Measurements from ENCODE around the gene PRIMPOL. TPM values are rescaled to one million over a fixed set of nuclear protein-coding genes. Genes with fewer than 3 reads are reported as not detected.
"Not testable (repeated sequence)": the region's sequence is repeated elsewhere in the genome, so short reads cannot be mapped to it uniquely, and the experiment has no call there.

PRIMPOL gene
- polyA plus RNA-seq, 1 experiment, result 12.2 TPM

GRCh38 chr4:184621518-184621917 lies 28.0 kb upstream of the PRIMPOL start:
- Histone ChIP-seq H3K27ac (ENCODE audit: low read depth, low read length) (no peak overlapping the region), H3K9me3 (ENCODE audit: control insufficient read depth, insufficient read depth, low read length) (no peaks in the 10 kb centered on the region), H3K4me3 (ENCODE audit: low read depth, low read length) (no peak overlapping the region), H3K27me3 (ENCODE audit: control insufficient read depth, insufficient read depth, low read length) (no peaks in the 10 kb centered on the region)
- POLR2A ChIA-PET, result no interaction called here
- CTCF ChIA-PET, result no interaction called here
- no peak for TF ChIP-seq CTCF (IDR thresholded peaks at IDR 0.05; ENCODE audit: low read depth, low read length)
- no peak for DNase-seq (ENCODE audit: low read depth, low spot score)

GRCh38 chr4:184624504-184624903 lies 25.0 kb upstream of the PRIMPOL start:
- H3K9me3 ChIP-seq (ENCODE audit: control insufficient read depth, insufficient read depth, low read length); H3K27me3 ChIP-seq (ENCODE audit: control insufficient read depth, insufficient read depth, low read length); DNase-seq (ENCODE audit: low read depth, low spot score); POLR2A ChIA-PET; CTCF ChIA-PET; H3K27ac ChIP-seq (ENCODE audit: low read depth, low read length); H3K4me3 ChIP-seq (ENCODE audit: low read depth, low read length): not testable (repeated sequence)

- ChIA-PET POLR2A (no interaction called here), CTCF (no interaction called here)
- no peaks in the 10 kb centered on the region for H3K9me3 ChIP-seq (ENCODE audit: control insufficient read depth, insufficient read depth, low read length)
- no peak overlapping the region for H3K27ac ChIP-seq (ENCODE audit: low read depth, low read length)
- H3K4me3 ChIP-seq (ENCODE audit: low read depth, low read length), result no peak overlapping the region
- TF ChIP-seq CTCF (IDR thresholded peaks at IDR 0.05; ENCODE audit: low read depth, low read length), result no peak
- no peaks in the 10 kb centered on the region for H3K27me3 ChIP-seq (ENCODE audit: control insufficient read depth, insufficient read depth, low read length)
- DNase-seq (ENCODE audit: low read depth, low spot score), result no peak
These were observed 24.5 kb upstream of the PRIMPOL start for GRCh38 chr4:184624972-184625554.

GRCh38 chr4:184625783-184626596 lies 23.5 kb upstream of the PRIMPOL start:
- DNase-seq (ENCODE audit: low read depth, low spot score); H3K27me3 ChIP-seq (ENCODE audit: control insufficient read depth, insufficient read depth, low read length); H3K27ac ChIP-seq (ENCODE audit: low read depth, low read length); H3K9me3 ChIP-seq (ENCODE audit: control insufficient read depth, insufficient read depth, low read length); CTCF ChIA-PET; POLR2A ChIA-PET; H3K4me3 ChIP-seq (ENCODE audit: low read depth, low read length): not testable (repeated sequence)

- CTCF ChIA-PET, result interaction anchor here (1.5 kb wide), 1 partner anchor 364 kb away, joined by 6 read pairs; no protein-coding TSS in a partner anchor
These were observed 21.4 kb upstream of the PRIMPOL start for GRCh38 chr4:184628103-184628502.

More at GRCh38 chr4:184628103-184628502, 21.4 kb upstream of the PRIMPOL start:
- TF ChIP-seq CTCF (IDR thresholded peaks at IDR 0.05; ENCODE audit: low read depth, low read length), result no peak
- Histone ChIP-seq H3K9me3 (ENCODE audit: control insufficient read depth, insufficient read depth, low read length) (no peaks in the 10 kb centered on the region), H3K27me3 (ENCODE audit: control insufficient read depth, insufficient read depth, low read length) (no peaks in the 10 kb centered on the region), H3K4me3 (ENCODE audit: low read depth, low read length) (no peak overlapping the region), H3K27ac (ENCODE audit: low read depth, low read length) (no peak overlapping the region)
- POLR2A ChIA-PET, result no interaction called here
- DNase-seq (ENCODE audit: low read depth, low spot score), result no peak

Data from AG04450 (cell line).